H1 (cell line): ENCODE data around the gene PTPRH. TPM values are rescaled to one million over a fixed set of nuclear protein-coding genes. Genes with fewer than 3 reads are reported as not detected.
"Not testable (repeated sequence)": the region's sequence is repeated elsewhere in the genome, so short reads cannot be mapped to it uniquely, and the experiment has no call there.

Experiments
- CTCF ChIA-PET: fragments of 300-600 bp; sonication (Branson Sonifier 250); formaldehyde crosslinking; loops from one replicate; lab custom pipeline; 2021; ENCODE audit not compliant: partially characterized antibody; lab: Charles Lee
- POLR2A ChIA-PET: fragments of 300-600 bp; sonication (Branson Sonifier 250); formaldehyde crosslinking; loops from one replicate; lab custom pipeline; 2021; ENCODE audit warnings: inconsistent platforms; ENCODE audit not compliant: partially characterized antibody; lab: Charles Lee
- DNase-seq, 2 experiments: peaks; one replicate each; pipeline versions ENCODE4 v3.0.0 to v3.0.0-alpha.2; 2010 to 2022; ENCODE audit warnings: low spot score in 2 of 2, low read depth in 1 of 2, mixed read lengths in 1 of 2
- FAIRE-seq: peaks from 2 replicates; lab custom pipeline; 2011; peaks lifted over from hg19 to GRCh38; lab: Jason Lieb, UNC
- H2AFZ ChIP-seq: 2 replicates; pipeline ENCODE4 v1.8.1; 2012; ENCODE audit warnings: low read length, inconsistent platforms
- H2AK5ac ChIP-seq: 2 replicates; pipeline ENCODE4 v1.6.1; 2013; ENCODE audit warnings: low read depth, low read length
- H2BK120ac ChIP-seq: replicated peaks from 2 replicates; pipeline ENCODE3; 2013; ENCODE audit warnings: low read depth, low read length, inconsistent platforms
- H2BK12ac ChIP-seq: 2 replicates; pipeline ENCODE4 v1.6.1; 2013; ENCODE audit warnings: low read depth, low read length
- H2BK15ac ChIP-seq: 2 replicates; pipeline ENCODE4 v1.6.1; 2013; ENCODE audit warnings: low read length
- H2BK20ac ChIP-seq: 2 replicates; pipeline ENCODE4 v1.6.1; 2013; ENCODE audit warnings: low read length
- H2BK5ac ChIP-seq: 2 replicates; pipeline ENCODE4 v1.6.1; 2013; ENCODE audit warnings: low read depth, low read length
- H3K14ac ChIP-seq: 2 replicates; pipeline ENCODE4 v1.6.1; 2013; ENCODE audit warnings: inconsistent platforms; ENCODE audit not compliant: insufficient read length
- H3K18ac ChIP-seq: 2 replicates; pipeline ENCODE4 v1.6.1; 2013; ENCODE audit warnings: low read length; ENCODE audit errors: extremely low read depth
- H3K23ac ChIP-seq: 2 replicates; pipeline ENCODE4 v1.6.1; 2013; ENCODE audit warnings: inconsistent platforms; ENCODE audit not compliant: insufficient read length
- H3K23me2 ChIP-seq: 2 replicates; pipeline ENCODE4 v1.6.1; 2013; ENCODE audit warnings: low read depth, low read length
- H3K27ac ChIP-seq: 2 replicates; pipeline ENCODE4 v1.6.1; 2011; ENCODE audit warnings: low read depth, low read length, inconsistent platforms
- H3K27me3 ChIP-seq, 4 experiments: replicated peaks in 1 of 4; 1 replicate in 1 of 4; 2 replicates in 3 of 4; pipeline versions ENCODE4 v1.6.1 to v1.8.1; 2011 to 2013; ENCODE audit warnings: low read length in 3 of 4, mild to moderate bottlenecking in 3 of 4, inconsistent platforms in 2 of 4, mixed read lengths in 2 of 4, moderate library complexity in 1 of 4; ENCODE audit not compliant: control insufficient read depth in 3 of 4, insufficient read depth in 3 of 4; ENCODE audit errors: extremely low read depth in 1 of 4
- H3K36me3 ChIP-seq, 4 experiments: 2 replicates each; pipeline versions ENCODE4 v1.6.1 to v1.8.1; 2011 to 2013; ENCODE audit warnings: mild to moderate bottlenecking in 4 of 4, low read length in 3 of 4, moderate library complexity in 2 of 4, control low read depth in 1 of 4, inconsistent platforms in 1 of 4; ENCODE audit not compliant: insufficient read depth in 4 of 4, control insufficient read depth in 2 of 4
- H3K4ac ChIP-seq: replicated peaks from 2 replicates; pipeline ENCODE3; 2013; ENCODE audit warnings: low read length, low read depth, mixed read lengths, inconsistent platforms; ENCODE audit not compliant: insufficient read length
- H3K4me1 ChIP-seq, 4 experiments: replicated peaks in 1 of 4; 1 replicate in 1 of 4; 2 replicates in 3 of 4; pipeline versions ENCODE4 v1.6.1 to v1.8.1; 2011 to 2013; ENCODE audit warnings: low read length in 3 of 4, inconsistent platforms in 2 of 4, mixed read lengths in 1 of 4; ENCODE audit not compliant: insufficient read depth in 4 of 4, control insufficient read depth in 3 of 4
- H3K4me2 ChIP-seq, 2 experiments: 2 replicates each; pipeline versions ENCODE4 v1.6.1 to v1.8.1; 2011 to 2013; ENCODE audit warnings: low read depth in 2 of 2, low read length in 2 of 2, control low read depth in 1 of 2, inconsistent platforms in 1 of 2, mild to moderate bottlenecking in 1 of 2; ENCODE audit not compliant: insufficient read depth in 1 of 2
- H3K4me3 ChIP-seq, 4 experiments: fragments of 200-600, 300-600 bp in 1 of 4; sonication (generic), shearing (Covaris generic), sonication (Bioruptor Twin) in 1 of 4; 2 replicates each; pipeline versions ENCODE4 v1.5.1 to v1.8.1; 2011 to 2016; ENCODE audit warnings: low read length in 4 of 4, low read depth in 3 of 4, control low read depth in 2 of 4, inconsistent platforms in 2 of 4, mild to moderate bottlenecking in 2 of 4, mixed read lengths in 1 of 4, moderate library complexity in 1 of 4; ENCODE audit not compliant: insufficient read depth in 2 of 4; ENCODE audit errors: extremely low read depth in 1 of 4
- H3K56ac ChIP-seq: replicated peaks from 2 replicates; pipeline ENCODE3; 2013; ENCODE audit warnings: low read depth, mild to moderate bottlenecking, mixed read lengths, low read length, inconsistent platforms; ENCODE audit not compliant: insufficient read length
- H3K79me1 ChIP-seq: 2 replicates; pipeline ENCODE4 v1.6.1; 2013; ENCODE audit warnings: low read depth, low read length, control low read depth
- H3K79me2 ChIP-seq, 2 experiments: 2 replicates each; pipeline versions ENCODE4 v1.6.1 to v1.8.1; 2012 to 2013; ENCODE audit warnings: low read length in 2 of 2, mild to moderate bottlenecking in 2 of 2, inconsistent platforms in 1 of 2; ENCODE audit not compliant: insufficient read depth in 2 of 2, control insufficient read depth in 1 of 2
- H3K9ac ChIP-seq, 4 experiments: replicated peaks in 1 of 4; 1 replicate in 1 of 4; 2 replicates in 3 of 4; pipeline versions ENCODE4 v1.6.1 to v1.8.1; 2011 to 2013; ENCODE audit warnings: low read depth in 3 of 4, low read length in 3 of 4, control low read depth in 2 of 4, mild to moderate bottlenecking in 2 of 4, moderate library complexity in 2 of 4, inconsistent platforms in 1 of 4; ENCODE audit errors: extremely low read depth in 1 of 4
- H3K9me3 ChIP-seq, 2 experiments: 2 replicates each; pipeline versions ENCODE4 v1.6.1 to v1.8.1; 2012 to 2013; ENCODE audit warnings: mild to moderate bottlenecking in 2 of 2, moderate library complexity in 2 of 2, control low read depth in 1 of 2, inconsistent platforms in 1 of 2, low read depth in 1 of 2, low read length in 1 of 2, mixed read lengths in 1 of 2; ENCODE audit not compliant: insufficient read depth in 2 of 2
- H4K20me1 ChIP-seq, 2 experiments: replicated peaks in 1 of 2; 2 replicates each; pipeline versions ENCODE3 to v1.8.1; 2011 to 2013; ENCODE audit warnings: inconsistent platforms in 2 of 2, low read length in 2 of 2, mild to moderate bottlenecking in 1 of 2; ENCODE audit not compliant: insufficient read depth in 2 of 2, control insufficient read depth in 1 of 2
- H4K5ac ChIP-seq: 2 replicates; pipeline ENCODE4 v1.6.1; 2013; ENCODE audit warnings: low read length, low read depth, mixed read lengths, inconsistent platforms; ENCODE audit not compliant: insufficient read length
- H4K8ac ChIP-seq: 2 replicates; pipeline ENCODE4 v1.8.0; 2013; ENCODE audit warnings: mild to moderate bottlenecking, moderate library complexity, low read length, inconsistent platforms; ENCODE audit not compliant: insufficient read depth; ENCODE audit errors: extremely low read depth
- H4K91ac ChIP-seq: replicated peaks from 2 replicates; pipeline ENCODE3; 2013; ENCODE audit warnings: low read length, mixed read lengths, inconsistent platforms; ENCODE audit not compliant: insufficient read length
- WGBS, 2 experiments: shearing (Covaris generic) in 1 of 2; methylation state at CpG; one replicate each; pipeline versions ENCODE4 v1.1.6 to v1.1.7; 2013 to 2015; ENCODE audit warnings: low lambda C conversion rate in 2 of 2, mixed read lengths in 2 of 2, inconsistent platforms in 1 of 2, low coverage in 1 of 2, missing lambda C conversion rate in 1 of 2; ENCODE audit not compliant: insufficient replicate concordance in 2 of 2, insufficient coverage in 1 of 2, insufficient read length in 1 of 2; ENCODE audit errors: extremely low coverage in 1 of 2, missing lambda C conversion rate in 1 of 2; 5-methylcytosine and 5-hydroxymethylcytosine counted together
- polyA plus RNA-seq, 7 experiments: library from polyadenylated mRNA; depleted of rRNA in 3 of 7; stranded (reverse) in 5 of 7; unstranded in 2 of 7; fragments of >200 nt in 5 of 7; fragments of 200-250 nt in 2 of 7; gene quantifications; 1 replicate in 5 of 7; 2 replicates in 1 of 7; 4 replicates in 1 of 7; pipeline versions ENCODE4 v1.2.1 to v1.2.3, GENCODE V29; 2011 to 2013; ENCODE audit warnings: missing spikeins in 2 of 7, mixed read lengths in 2 of 7
- total RNA-seq: library from RNA; stranded (reverse); fragmentation: NEBNext Ultra II Directional; extraction: Animal tissue kit (Norgen Biotek cat#: 25700); gene quantifications from 2 replicates; pipeline ENCODE4 v1.2.1, GENCODE V29; 2021

PTPRH gene
- total and polyA plus RNA-seq, 2 of the 8 experiments (the other 6 are each of a cell fraction or from before 2014, with no cell fraction given) = 0.30 to 0.39 TPM

GRCh38 chr19:55202199-55202598 is 7.1 kb downstream of the PTPRH start:
- H3K9ac ChIP-seq, H3K4me1 ChIP-seq, H3K27me3 ChIP-seq, DNase-seq, H2BK20ac ChIP-seq, H3K4ac ChIP-seq, H3K4me3 ChIP-seq, H3K9me3 ChIP-seq, H2AK5ac ChIP-seq, H2BK5ac ChIP-seq, H3K56ac ChIP-seq, POLR2A ChIA-PET, H4K20me1 ChIP-seq, H3K79me2 ChIP-seq, H4K5ac ChIP-seq, H3K36me3 ChIP-seq, H2BK120ac ChIP-seq, H2AFZ ChIP-seq, H4K91ac ChIP-seq, H3K14ac ChIP-seq, FAIRE-seq, H4K8ac ChIP-seq, H2BK15ac ChIP-seq, H2BK12ac ChIP-seq, H3K79me1 ChIP-seq, H3K4me2 ChIP-seq, H3K18ac ChIP-seq, H3K27ac ChIP-seq, H3K23ac ChIP-seq, H3K23me2 ChIP-seq: not testable (repeated sequence)
- CTCF ChIA-PET = interaction anchor here (1.4 kb wide), 2 partner anchors 55 to 59 kb away, joined by 3 read pairs; no protein-coding TSS in a partner anchor
- WGBS, 2 experiments = 94% methylated on average over 10 of the region's 10 CpGs; no CpG with 5 or more reads in 1 of the 2 experiments
